GM23248 (cell line): Measurements from ENCODE around the gene MRPL14. TPM values are rescaled to one million over a fixed set of nuclear protein-coding genes. Genes with fewer than 3 reads are reported as not detected.
A peak's percentile ranks its signal among the peaks of the same experiment; 100 is the strongest.

Experiments
- DNase-seq: peaks from one replicate; pipeline ENCODE4 v3.0.0-alpha.2; 2015
- H2AFZ ChIP-seq: fragments of 200-600 bp; sonication (generic); 2 replicates; pipeline ENCODE4 v1.6.1; 2016; ENCODE audit warnings: antibody characterized with exemption
- H3F3A ChIP-seq: fragments of 200-600 bp; sonication (generic); 2 replicates; pipeline ENCODE4 v1.6.1; 2016; ENCODE audit warnings: mild to moderate bottlenecking, antibody characterized with exemption, mixed run types; ENCODE audit not compliant: insufficient read depth
- H3K27ac ChIP-seq: fragments of 200-600 bp; sonication (generic); 2 replicates; pipeline ENCODE4 v1.5.1; 2016; ENCODE audit warnings: mild to moderate bottlenecking
- H3K27me3 ChIP-seq: fragments of 200-600 bp; sonication (generic); replicated peaks from 2 replicates; pipeline ENCODE4 v1.6.1; 2016; ENCODE audit warnings: mild to moderate bottlenecking; ENCODE audit not compliant: insufficient read depth
- H3K36me3 ChIP-seq: fragments of 200-600 bp; sonication (generic); 2 replicates; pipeline ENCODE4 v1.6.1; 2016; ENCODE audit warnings: low read depth, mild to moderate bottlenecking
- H3K4me1 ChIP-seq: fragments of 200-600 bp; sonication (generic); 2 replicates; pipeline ENCODE4 v1.6.1; 2016; ENCODE audit warnings: mild to moderate bottlenecking; ENCODE audit not compliant: insufficient read depth
- H3K4me2 ChIP-seq: fragments of 200-600 bp; sonication (generic); one replicate; pipeline ENCODE4 v1.6.1; 2016; ENCODE audit warnings: mild to moderate bottlenecking; ENCODE audit not compliant: unreplicated experiment
- H3K4me3 ChIP-seq: fragments of 200-600 bp; sonication (generic); 2 replicates; pipeline ENCODE4 v1.5.1; 2016; ENCODE audit warnings: mild to moderate bottlenecking
- H3K79me2 ChIP-seq: fragments of 200-600 bp; sonication (generic); 2 replicates; pipeline ENCODE4 v1.6.1; 2016; ENCODE audit warnings: mild to moderate bottlenecking; ENCODE audit not compliant: insufficient read depth
- H3K9ac ChIP-seq: fragments of 200-600 bp; sonication (generic); 2 replicates; pipeline ENCODE4 v1.6.1; 2016; ENCODE audit warnings: mild to moderate bottlenecking
- H3K9me2 ChIP-seq: fragments of 200-600 bp; sonication (generic); 2 replicates; pipeline ENCODE4 v1.6.1; 2016; ENCODE audit warnings: mixed run types, mild to moderate bottlenecking, moderate library complexity; ENCODE audit not compliant: insufficient read depth
- H3K9me3 ChIP-seq: fragments of 200-600 bp; sonication (generic); one replicate; pipeline ENCODE4 v1.6.1; 2017; ENCODE audit warnings: low read depth
- H4K20me1 ChIP-seq: fragments of 200-600 bp; sonication (generic); 2 replicates; pipeline ENCODE4 v1.6.0; 2016; ENCODE audit not compliant: insufficient read depth
- EZH2 ChIP-seq: fragments of 200-600 bp; sonication (generic); IDR thresholded peaks from 2 replicates; pipeline ENCODE4 v1.6.1; 2018; ENCODE audit warnings: antibody characterized with exemption, mild to moderate bottlenecking; ENCODE audit not compliant: insufficient read depth, poor library complexity, severe bottlenecking
- EZH2phosphoT487 ChIP-seq: fragments of 200-600 bp; sonication (generic); IDR thresholded peaks from 2 replicates; pipeline ENCODE4 v1.6.1; 2018; ENCODE audit warnings: antibody characterized with exemption, moderate library complexity, mild to moderate bottlenecking, low read depth; ENCODE audit not compliant: insufficient read depth
- WGBS, 2 experiments: methylation state at CpG; one replicate each; pipeline ENCODE4 v1.1.6; 2015 to 2017; ENCODE audit warnings: low lambda C conversion rate in 2 of 2, low coverage in 1 of 2; ENCODE audit errors: missing lambda C conversion rate in 2 of 2; 5-methylcytosine and 5-hydroxymethylcytosine counted together
- in situ Hi-C: fragments of 300-500 bp; cut with MboI; formaldehyde crosslinking; loops from 2 replicates; pipeline ENCODE4 v1.15.0; 2020
- polyA plus RNA-seq: library from polyadenylated mRNA; unstranded; fragments of >200 nt; fragmentation: Nextera tagmentation; extraction: Ambion mirVana; gene quantifications from 2 replicates; pipeline ENCODE4 v1.2.1, GENCODE V29; 2016
- total RNA-seq: library from RNA; depleted of rRNA; stranded (reverse); fragments of >200 nt; shearing (Covaris generic); gene quantifications from 2 replicates; pipeline ENCODE4 v1.2.3, GENCODE V29; 2014

The MRPL14 gene
- total and polyA plus RNA-seq, 2 experiments from 2014 or later: 47.6 to 91.2 TPM

DNA sequence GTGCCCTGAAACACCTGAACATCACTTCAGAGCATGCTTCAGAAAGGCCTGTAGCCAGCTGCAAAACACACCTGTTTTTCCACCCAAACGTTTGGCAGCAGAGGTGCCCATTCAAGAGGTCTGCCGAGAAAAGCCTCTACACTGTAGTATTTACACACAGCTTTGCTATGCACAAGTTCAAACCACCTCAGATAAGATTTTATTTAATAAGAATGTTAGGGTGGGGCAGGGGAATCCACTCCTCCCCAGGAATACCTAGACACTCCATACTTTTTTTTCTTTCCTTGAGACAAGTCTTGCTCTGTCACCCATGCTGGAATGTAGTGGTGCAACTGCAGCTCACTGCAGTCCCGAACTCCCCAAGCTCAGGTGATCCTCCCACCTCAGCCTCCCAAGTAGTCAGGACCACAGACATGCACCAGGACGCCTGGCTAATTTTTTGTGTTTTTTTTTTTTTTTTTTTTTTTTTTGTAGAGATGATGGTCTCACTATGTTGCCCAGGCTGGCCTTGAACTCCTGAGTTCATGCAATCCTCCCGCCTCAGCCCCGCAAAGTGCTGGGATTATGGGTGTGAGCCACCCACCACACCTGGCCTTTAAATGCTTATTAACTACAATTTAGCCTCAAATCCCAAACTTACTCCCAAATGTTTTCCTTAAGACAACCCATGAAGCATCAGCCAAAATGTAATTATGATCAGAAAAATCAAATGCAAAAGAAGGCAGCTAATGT lies 9.7 kb downstream of the MRPL14 start:
- Histone ChIP-seq H3K9me3 (no peaks in the 10 kb centered on the region), H4K20me1 (0 out of 2 replicates have a peak, but pooled peaks cover 3% of the 10 kb centered on the region), H2AFZ (no peak overlapping the region), H3K4me1 (peaks cover 70% of the 10 kb centered on the region), H3K4me2 (peak overlapping the region; percentile 78), H3K9ac (peak overlapping the region; percentile 78; the same call in 1 of the 2 replicates), H3F3A (peaks cover 40% of the 10 kb centered on the region), H3K27me3 (no peaks in the 10 kb centered on the region), H3K79me2 (peaks cover 93% of the 10 kb centered on the region), H3K36me3 (peaks cover 16% of the 10 kb centered on the region), H3K27ac (peak overlapping the region; percentile 92), H3K4me3 (peak overlapping the region; percentile 49), H3K9me2 (no peaks in the 10 kb centered on the region)
- in situ Hi-C loops: no loop called here
- no peak for TF ChIP-seq EZH2phosphoT487
- no peak for TF ChIP-seq EZH2
- DNase-seq: peak; percentile 26
- 80% methylated on average over 6 of the region's 6 CpGs for WGBS, 2 experiments

- no peaks in the 10 kb centered on the region for H3K9me3 ChIP-seq
- no peak for TF ChIP-seq EZH2phosphoT487
- TF ChIP-seq EZH2: no peak
- H3K4me2 ChIP-seq: peak overlapping the region; percentile 78
- H3K9ac ChIP-seq: peak overlapping the region; percentile 78
- H4K20me1 ChIP-seq: 0 out of 2 replicates have a peak, but pooled peaks cover 3% of the 10 kb centered on the region
- peak; percentile 94 for DNase-seq
- H3K27ac ChIP-seq: peak overlapping the region; percentile 92
- no peak overlapping the region for H2AFZ ChIP-seq
- in situ Hi-C loops: no loop called here
- H3F3A ChIP-seq: peaks cover 39% of the 10 kb centered on the region
- peaks cover 93% of the 10 kb centered on the region for H3K79me2 ChIP-seq
- peaks cover 65% of the 10 kb centered on the region for H3K4me1 ChIP-seq
- peaks cover 23% of the 10 kb centered on the region for H3K36me3 ChIP-seq
- H3K4me3 ChIP-seq: peak overlapping the region; percentile 49
- no peaks in the 10 kb centered on the region for H3K9me2 ChIP-seq
- no peaks in the 10 kb centered on the region for H3K27me3 ChIP-seq
- 3% methylated on average over 4 of the region's 4 CpGs for WGBS, 2 experiments
Measured at GRCh38 chr6:44116641-44117382, 10.4 kb downstream of the MRPL14 start.

- H3K4me2 ChIP-seq: peak overlapping the region; percentile 78
- no peaks in the 10 kb centered on the region for H3K9me3 ChIP-seq
- H3F3A ChIP-seq: peaks cover 39% of the 10 kb centered on the region
- no peak for TF ChIP-seq EZH2
- in situ Hi-C loops: no loop called here
- peak overlapping the region; percentile 49 for H3K4me3 ChIP-seq
- peaks cover 56% of the 10 kb centered on the region for H3K4me1 ChIP-seq
- 40 to 43% methylated on average over 5 of the region's 5 CpGs for WGBS, 2 experiments
- no peaks in the 10 kb centered on the region for H3K9me2 ChIP-seq
- peak overlapping the region; percentile 78 for H3K9ac ChIP-seq
- peaks cover 29% of the 10 kb centered on the region for H3K36me3 ChIP-seq
- H3K27me3 ChIP-seq: no peaks in the 10 kb centered on the region
- H2AFZ ChIP-seq: no peak overlapping the region
- DNase-seq: peak; percentile 62
- H3K27ac ChIP-seq: peak overlapping the region; percentile 92
- H3K79me2 ChIP-seq: peaks cover 93% of the 10 kb centered on the region
- H4K20me1 ChIP-seq: 0 out of 2 replicates have a peak, but pooled peaks cover 3% of the 10 kb centered on the region
Measured at GRCh38 chr6:44115866-44116265, 11.4 kb downstream of the MRPL14 start.

DNA sequence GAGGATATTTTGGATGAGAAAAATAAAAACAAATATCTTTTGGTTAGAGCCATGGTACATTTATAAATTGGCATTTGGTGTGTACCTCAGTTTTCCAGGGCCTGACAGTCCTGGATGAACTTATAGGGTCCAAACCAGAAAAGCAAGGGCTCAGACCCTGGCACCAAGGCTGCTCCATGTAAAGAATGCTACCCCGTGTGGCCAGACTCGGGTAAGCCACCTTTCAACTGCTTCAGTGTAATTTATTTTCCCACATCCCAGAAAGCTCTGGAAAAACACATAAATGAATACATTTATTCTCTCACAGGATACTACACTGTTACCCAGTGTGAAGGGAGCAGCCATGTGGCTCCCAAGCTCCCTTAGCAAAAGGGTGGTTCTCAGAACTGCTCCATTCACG lies 13.8 kb downstream of the MRPL14 start:
- 36 to 38% methylated on average over 3 of the region's 3 CpGs for WGBS, 2 experiments
- peaks cover 89% of the 10 kb centered on the region for H3K79me2 ChIP-seq
- peaks cover 34% of the 10 kb centered on the region for H3K4me1 ChIP-seq
- peaks cover 28% of the 10 kb centered on the region for H3F3A ChIP-seq
- peaks cover 29% of the 10 kb centered on the region for H3K36me3 ChIP-seq
- H3K4me3 ChIP-seq: no peak overlapping the region
- H2AFZ ChIP-seq: no peak overlapping the region
- no peak overlapping the region for H3K27ac ChIP-seq
- H3K4me2 ChIP-seq: no peak overlapping the region
- H3K9me3 ChIP-seq: no peaks in the 10 kb centered on the region
- in situ Hi-C loops: no loop called here
- DNase-seq: peak; percentile 26
- H3K27me3 ChIP-seq: no peaks in the 10 kb centered on the region
- H3K9me2 ChIP-seq: no peaks in the 10 kb centered on the region
- no peak for TF ChIP-seq EZH2phosphoT487
- TF ChIP-seq EZH2: no peak
- no peak overlapping the region for H3K9ac ChIP-seq
- no peaks in the 10 kb centered on the region for H4K20me1 ChIP-seq
